Measurements from ENCODE around the gene SRRD.

DNA sequence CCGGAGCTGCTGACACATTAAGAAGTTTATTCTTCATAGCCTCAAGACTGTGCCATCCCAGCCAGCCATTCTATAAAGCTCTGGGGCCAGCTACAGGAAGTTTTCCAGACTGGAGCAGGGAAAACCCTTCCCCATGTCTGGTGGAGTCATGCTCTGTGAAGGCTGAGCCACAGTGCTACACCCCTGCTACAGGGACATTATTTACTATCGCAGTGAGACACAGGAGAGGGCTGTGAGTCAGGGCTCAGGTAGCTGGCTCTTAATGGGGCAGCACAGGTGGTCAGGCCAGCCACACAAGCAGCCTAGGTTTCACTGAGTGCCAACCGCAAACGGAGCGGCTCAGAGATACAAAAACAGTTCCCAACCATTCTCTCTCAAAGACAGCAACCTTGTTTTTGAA is 12.2 kb upstream of the SRRD start:
- TF ChIP-seq, protein P1, sequence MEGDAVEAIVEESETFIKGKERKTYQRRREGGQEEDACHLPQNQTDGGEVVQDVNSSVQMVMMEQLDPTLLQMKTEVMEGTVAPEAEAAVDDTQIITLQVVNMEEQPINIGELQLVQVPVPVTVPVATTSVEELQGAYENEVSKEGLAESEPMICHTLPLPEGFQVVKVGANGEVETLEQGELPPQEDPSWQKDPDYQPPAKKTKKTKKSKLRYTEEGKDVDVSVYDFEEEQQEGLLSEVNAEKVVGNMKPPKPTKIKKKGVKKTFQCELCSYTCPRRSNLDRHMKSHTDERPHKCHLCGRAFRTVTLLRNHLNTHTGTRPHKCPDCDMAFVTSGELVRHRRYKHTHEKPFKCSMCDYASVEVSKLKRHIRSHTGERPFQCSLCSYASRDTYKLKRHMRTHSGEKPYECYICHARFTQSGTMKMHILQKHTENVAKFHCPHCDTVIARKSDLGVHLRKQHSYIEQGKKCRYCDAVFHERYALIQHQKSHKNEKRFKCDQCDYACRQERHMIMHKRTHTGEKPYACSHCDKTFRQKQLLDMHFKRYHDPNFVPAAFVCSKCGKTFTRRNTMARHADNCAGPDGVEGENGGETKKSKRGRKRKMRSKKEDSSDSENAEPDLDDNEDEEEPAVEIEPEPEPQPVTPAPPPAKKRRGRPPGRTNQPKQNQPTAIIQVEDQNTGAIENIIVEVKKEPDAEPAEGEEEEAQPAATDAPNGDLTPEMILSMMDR (IDR thresholded peaks at IDR 0.05; ENCODE audit: insufficient read depth, low read length, poor library complexity, severe bottlenecking): no peak
- no peak for TF ChIP-seq EZH2phosphoT487 (conservative IDR thresholded peaks at IDR 0.05; ENCODE audit: low read length)

Data from SU-DHL-6 (cell line).